ENCODE measurements around the gene IGSF9B.

DNA sequence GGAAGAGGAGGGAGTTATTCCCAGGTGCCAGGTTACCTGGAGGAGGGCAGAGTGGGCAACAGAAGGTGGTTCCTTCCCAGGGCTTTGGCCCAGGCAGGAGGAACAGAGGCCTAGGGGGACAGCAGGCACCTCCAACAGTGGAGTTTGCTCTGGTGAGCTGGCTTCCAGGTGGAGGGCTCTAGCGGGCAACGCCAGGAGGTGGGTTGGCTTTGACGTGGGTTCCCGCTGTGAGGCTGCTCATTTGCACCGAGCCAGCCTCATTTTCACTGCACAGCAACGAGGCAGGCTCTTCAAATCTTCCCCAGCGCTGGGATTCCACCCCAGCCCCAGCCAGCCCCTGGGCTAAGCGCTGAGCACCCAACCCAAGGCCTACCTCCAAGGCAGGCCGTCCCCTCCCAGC, 8.1 kb downstream of the IGSF9B start:
- TF ChIP-seq POLR2A (IDR thresholded peaks at IDR 0.05): no peak
- TF ChIP-seq, protein P1, sequence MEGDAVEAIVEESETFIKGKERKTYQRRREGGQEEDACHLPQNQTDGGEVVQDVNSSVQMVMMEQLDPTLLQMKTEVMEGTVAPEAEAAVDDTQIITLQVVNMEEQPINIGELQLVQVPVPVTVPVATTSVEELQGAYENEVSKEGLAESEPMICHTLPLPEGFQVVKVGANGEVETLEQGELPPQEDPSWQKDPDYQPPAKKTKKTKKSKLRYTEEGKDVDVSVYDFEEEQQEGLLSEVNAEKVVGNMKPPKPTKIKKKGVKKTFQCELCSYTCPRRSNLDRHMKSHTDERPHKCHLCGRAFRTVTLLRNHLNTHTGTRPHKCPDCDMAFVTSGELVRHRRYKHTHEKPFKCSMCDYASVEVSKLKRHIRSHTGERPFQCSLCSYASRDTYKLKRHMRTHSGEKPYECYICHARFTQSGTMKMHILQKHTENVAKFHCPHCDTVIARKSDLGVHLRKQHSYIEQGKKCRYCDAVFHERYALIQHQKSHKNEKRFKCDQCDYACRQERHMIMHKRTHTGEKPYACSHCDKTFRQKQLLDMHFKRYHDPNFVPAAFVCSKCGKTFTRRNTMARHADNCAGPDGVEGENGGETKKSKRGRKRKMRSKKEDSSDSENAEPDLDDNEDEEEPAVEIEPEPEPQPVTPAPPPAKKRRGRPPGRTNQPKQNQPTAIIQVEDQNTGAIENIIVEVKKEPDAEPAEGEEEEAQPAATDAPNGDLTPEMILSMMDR (IDR thresholded peaks at IDR 0.05): no peak
